Brain pericyte (primary cell): Measurements from ENCODE around the gene LITAFD.
"Not testable (repeated sequence)": the region's sequence is repeated elsewhere in the genome, so short reads cannot be mapped to it uniquely, and the experiment has no call there.

Source experiments
- DNase-seq: peaks from one replicate; pipeline ENCODE4 v3.0.0-alpha.2; 2012; ENCODE audit warnings: low read depth, low spot score

The LITAFD gene

GRCh38 chr16:8855972-8856371, 26.2 kb upstream of the LITAFD start:
- DNase-seq: no peak

GRCh38 chr16:8858994-8859912, 22.9 kb upstream of the LITAFD start:
- no peak for DNase-seq

DNA sequence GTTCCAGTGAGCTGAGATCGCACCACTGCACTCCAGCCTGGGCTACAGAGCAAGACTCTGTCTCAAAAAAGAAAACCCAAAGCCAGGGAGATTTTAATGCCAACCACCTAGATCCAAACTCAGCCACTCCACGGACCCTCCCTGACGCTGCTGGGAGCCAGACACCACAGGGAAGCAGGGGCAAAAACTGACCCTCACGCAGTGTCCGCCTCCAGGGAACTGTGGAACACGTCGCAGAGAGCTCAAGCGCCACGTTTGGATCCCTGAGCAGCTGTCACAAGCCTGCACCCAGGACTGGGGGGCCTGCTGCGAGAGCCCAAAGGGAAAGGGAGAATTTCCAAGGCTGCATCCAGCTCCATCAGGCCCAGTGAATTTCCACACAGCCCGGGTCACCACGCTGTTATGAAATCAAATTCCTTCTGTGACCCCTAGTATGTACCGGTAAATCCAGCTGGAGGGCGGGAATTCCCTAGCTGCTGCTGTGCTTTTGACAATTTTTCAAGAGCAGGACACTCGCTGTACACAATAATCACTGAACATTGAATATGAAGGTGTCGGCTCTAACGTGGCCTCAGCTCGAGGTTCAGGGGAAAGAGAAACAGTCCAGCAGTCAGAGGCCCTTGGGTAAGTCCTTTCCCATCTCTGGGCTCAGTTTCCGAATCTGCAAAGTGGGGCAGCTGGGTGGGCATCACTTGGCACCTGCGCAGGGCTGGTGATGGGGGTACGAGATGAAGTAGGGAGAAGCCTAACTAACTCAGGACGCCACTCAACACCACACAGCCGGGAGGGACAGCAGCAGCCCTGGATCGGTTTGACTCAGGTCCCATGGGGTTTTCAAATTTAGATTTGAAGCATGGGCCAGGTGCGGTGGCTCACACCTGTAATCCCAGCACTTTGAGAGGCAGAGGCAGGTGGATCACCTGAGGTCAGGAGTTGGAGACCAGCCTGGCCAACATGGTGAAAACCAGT, 22.0 kb upstream of the LITAFD start:
- no peak for DNase-seq

DNA sequence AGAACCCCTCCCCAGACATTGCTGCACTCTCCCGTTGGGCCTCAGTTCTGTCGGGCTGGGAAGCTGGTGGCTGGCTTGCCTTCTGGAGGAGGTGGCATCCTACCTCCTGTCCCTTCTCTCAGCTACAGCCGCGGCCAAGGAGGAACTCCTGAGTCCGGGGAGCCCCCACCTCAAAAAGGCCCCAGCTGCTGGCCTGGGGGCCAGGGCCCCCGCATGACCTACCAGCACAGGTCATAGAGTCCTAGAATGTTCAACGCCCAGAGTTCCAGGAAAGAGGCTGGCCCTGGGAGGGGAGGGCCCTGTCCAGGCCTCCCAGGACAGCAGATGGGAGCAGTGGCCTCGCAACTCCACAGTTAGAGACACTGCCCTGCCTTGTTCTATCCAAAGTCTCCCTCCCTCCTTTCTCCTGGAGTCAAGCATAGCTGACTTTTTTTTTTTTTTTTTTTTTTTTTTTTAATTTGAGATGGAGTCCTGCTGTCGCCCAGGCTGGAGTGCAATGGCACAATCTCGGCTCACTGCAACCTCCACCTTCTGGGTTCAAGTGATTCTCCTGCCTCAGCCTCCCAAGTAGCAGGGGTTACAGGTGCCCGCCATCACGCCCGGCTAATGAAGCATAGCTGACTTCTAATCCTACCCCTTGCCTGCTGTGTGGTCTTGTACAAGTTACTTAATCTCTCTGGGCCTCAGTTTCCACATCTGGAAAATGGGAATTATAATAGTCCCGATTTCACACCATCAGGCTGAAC, 20.4 kb upstream of the LITAFD start:
- no peak for DNase-seq

DNA sequence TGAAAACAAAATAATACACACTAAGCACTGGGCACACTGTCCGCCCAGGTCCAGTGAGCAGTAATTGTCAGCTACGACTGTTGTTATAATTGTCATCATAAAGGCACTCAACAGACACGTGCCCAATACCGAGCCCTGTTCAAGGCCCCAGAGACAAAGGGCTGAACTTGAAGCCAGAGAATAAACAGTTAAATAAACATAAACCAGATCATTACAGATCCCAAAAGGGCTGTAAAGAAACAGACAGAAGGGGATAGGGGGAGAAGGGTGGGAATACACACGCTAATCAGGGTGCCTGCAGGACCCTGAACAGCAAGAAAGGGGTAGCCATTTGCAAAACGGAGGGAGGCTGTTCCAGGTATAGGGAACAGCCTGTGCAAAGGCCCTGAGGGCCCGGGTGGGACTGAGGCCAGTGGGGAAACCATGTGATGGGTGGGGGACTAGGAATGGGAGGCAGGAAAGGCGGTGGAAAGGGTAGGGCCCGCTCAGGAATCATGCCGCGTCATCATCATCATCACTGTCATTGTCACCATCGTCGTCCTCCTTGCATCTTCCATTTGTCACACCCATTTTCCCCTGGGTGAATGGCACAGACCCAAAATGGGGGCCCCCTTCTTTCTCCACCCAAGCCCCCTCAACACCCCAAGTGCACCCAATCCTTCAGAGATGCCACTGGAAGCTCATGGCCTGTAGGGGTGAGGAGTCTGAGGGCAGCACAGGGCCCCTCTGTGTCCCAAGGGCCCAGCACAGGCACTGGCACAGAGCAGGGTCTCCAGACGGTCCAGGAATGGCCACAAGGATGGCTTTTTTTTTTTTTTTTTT, 19.6 kb upstream of the LITAFD start:
- DNase-seq: no peak

DNA sequence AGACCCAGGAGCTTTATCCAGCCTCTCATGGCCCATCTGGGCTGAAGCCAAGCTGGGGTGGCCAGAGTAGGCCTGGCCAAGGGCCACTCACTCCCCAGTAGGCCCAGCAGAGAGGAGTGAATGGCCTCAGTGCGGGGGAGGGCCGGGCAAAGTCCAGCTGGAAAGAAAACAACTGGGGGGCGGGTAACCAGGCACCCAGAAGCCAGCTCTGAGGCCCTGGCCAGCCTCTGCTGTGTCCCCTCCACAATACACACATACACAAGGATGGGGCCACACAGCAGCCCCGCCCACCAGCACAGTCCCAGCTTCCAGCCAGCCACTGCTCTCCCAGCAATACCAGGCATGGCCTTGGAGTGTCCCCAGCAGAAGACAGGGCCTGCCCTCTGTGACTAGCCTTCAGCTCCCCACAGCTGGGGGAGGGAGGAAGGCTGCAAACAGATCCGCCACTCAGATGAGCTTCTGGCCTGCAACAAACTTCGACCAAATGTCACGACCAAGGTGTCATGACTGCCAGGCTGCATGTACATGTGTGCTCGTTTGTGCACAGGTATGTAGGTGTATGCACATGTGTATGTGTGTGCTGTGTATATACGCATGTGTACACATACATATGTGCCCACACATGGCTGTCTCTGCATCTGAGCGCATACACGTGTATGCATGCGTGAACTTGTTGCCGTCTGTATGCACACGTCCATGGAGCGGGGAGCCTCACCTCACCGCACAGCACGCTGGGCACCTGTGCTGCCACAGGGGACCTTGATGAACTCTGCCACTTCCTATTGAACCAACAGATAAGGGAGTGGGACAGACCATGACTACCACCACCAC, 18.3 kb upstream of the LITAFD start:
- no peak for DNase-seq

GRCh38 chr16:8864480-8865110, 17.6 kb upstream of the LITAFD start:
- DNase-seq: no peak

GRCh38 chr16:8865145-8865882, 16.8 kb upstream of the LITAFD start:
- no peak for DNase-seq

DNA sequence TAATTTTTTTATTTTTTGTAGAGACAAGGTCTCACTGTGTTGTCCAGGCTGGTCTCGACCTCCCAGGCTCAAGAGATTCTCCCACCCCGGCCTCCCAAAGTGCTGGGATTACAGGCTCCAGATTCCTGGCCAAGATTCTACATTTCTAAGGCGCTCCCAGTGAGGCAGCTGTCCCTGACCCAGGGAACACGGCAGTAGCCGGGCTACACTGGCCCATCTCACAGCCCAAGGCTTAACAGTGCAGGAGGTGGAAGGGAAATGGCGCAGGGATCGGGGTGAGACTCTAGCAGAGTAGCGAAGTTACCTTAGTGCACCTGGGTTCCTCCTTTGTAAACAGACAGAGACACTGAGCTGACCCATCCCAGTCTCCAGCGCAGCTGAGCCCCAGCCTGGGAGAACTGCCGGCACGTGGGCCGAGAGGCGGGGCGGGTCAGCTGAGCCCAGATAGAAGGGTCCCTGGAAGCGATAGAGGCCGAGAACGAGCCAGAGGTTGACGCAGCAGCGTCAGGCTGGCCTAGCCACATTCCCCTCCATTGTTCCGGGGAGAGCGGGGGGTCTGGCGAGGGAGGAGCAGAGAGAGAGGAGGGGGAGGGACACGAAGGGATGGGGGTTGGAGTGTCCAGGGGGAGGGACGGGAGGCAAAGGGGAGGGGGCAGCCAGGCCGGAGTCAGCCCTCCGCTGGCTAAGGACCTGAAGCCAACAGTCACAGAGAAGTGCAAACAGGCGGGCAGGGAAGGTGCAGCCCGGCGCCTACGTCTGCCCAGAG, 15.8 kb upstream of the LITAFD start:
- DNase-seq: no peak

GRCh38 chr16:8866884-8867215, 15.3 kb upstream of the LITAFD start:
- DNase-seq: no peak

- DNase-seq: no peak
Measured at GRCh38 chr16:8867216-8867931, 14.8 kb upstream of the LITAFD start.

GRCh38 chr16:8867932-8868415, 14.2 kb upstream of the LITAFD start:
- DNase-seq: no peak

DNA sequence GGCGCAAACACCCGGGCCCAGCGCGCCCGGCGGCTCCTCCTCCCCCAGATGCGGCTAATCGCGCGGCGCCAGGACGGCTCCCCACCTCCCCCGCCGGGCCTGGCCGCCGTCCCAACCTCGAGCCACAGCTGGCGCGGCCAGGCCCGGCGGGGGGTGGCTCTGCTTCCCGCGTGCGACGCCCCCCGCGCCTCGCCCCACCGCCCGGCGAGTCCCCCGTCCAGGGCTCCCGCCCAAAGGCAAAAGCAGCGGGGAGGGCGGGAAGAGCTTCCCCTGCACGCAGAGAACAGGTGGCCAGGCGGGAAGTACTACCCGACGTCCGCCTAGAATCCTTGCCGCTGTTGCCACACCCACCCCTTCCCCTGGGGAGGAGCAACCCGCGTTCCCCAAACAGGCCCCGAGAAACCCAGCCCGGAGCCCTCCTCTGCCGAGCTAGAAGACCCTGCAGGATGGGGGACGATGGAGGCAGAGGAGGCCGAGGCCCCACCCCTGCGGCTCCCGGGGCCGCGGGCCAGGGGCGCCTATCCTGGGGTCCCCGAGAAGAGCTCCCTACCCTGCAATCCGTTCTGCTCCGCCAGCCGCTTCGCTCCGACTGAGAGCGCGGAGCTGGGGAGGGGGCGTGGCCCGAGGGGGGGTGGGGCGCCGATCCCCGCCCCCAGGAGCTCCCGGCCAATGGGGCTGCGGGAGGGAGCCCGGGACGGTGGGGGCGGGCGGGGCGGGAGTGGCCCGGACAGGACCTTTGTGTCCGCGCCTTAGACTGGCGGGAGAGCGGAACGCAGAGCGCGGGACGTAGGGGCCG, 13.5 kb upstream of the LITAFD start, which contains the start of gene CARHSP1:
TSS of gene CARHSP1 (minus strand) at position 591 of the 796 bp plus-strand sequence. CDS start 9,678 bp downstream, outside the sequence.
- peak; percentile 56 for DNase-seq

GRCh38 chr16:8869212-8869987, 12.8 kb upstream of the LITAFD start:
- DNase-seq: no peak

DNA sequence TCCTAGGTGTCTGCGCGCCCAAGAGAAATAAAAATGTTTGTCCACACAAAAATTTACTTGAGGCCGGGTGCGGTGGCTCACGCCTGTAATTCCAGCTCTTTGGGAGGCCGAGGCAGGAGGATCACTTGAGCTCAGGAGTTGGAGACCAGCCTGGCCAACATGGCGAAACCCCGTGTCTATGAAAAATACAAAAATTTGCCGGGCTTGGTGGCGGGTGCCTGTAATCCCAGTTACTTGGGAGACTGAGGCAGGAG, 12.2 kb upstream of the LITAFD start:
- DNase-seq: not testable (repeated sequence)

DNA sequence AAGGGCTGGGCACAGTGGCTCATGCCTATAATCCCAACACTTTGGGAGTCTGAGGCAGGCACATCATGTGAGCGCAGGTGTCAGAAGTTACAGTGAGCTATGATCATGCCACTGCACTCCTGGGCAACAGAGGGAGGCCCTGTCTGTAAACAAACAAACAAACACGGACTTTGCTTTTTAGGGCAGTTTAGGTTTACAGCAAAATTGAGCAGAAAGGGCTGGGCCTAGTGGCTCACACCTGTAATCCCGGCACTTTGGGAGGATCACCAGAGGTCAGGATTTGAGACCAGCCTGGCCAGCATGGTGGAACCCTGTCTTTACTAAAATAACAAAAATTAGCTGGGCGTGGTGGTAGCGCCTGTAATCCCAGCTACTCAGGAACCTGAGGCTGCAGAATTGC, 10.1 kb upstream of the LITAFD start:
- DNase-seq: no peak
